ENCODE results near the gene SYNPO2L. TPM values are rescaled to one million over a fixed set of nuclear protein-coding genes. Genes with fewer than 3 reads are reported as not detected.
"Not testable (repeated sequence)": the region's sequence is repeated elsewhere in the genome, so short reads cannot be mapped to it uniquely, and the experiment has no call there.

Gene SYNPO2L
- total and polyA plus RNA-seq, 4 donors, result under 0.01 to 0.02 TPM; not detected in 2

DNA sequence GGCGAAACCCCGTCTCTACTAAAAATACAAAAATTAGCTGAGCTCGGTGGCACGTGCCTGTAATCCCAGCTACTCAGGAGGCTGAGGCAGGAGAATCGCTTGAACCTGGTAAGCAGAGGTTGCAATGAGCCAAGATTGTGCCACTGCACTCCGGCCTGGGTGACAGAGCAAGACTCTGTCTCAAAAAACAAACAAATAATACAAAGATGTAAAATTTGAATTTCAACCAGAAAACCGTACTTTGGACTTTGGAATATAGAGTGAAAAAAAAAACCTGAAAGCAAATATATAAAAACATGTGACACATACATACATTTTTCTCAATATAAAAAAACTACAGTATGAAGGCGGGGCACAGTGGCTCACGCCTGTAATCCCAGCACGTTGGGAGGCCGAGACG is 34.9 kb downstream of the SYNPO2L start:
- H3K27ac ChIP-seq (ENCODE audit: low read depth in 1 of 2, low read length in 2 of 2); H3K36me3 ChIP-seq (ENCODE audit: control insufficient read depth in 4 of 4, insufficient read depth in 3 of 4, low read depth in 1 of 4, low read length in 3 of 4); H3K4me3 ChIP-seq (ENCODE audit: low read depth in 1 of 3, low read length in 3 of 3); DNase-seq (ENCODE audit: low spot score); H3K9me3 ChIP-seq (ENCODE audit: control insufficient read depth in 4 of 4, low read length in 3 of 4); H3K27me3 ChIP-seq (ENCODE audit: control insufficient read depth in 4 of 4, insufficient read depth in 4 of 4, low read length in 3 of 4); H3K9ac ChIP-seq (ENCODE audit: low read depth in 1 of 2, low read length in 2 of 2): not testable (repeated sequence)
- peaks cover 0 to 10% (median 6%) of the 10 kb centered on the region in 4 donors for H3K4me1 ChIP-seq (ENCODE audit: control insufficient read depth in 4 of 4, insufficient read depth in 4 of 4, low read length in 3 of 4)
- TF ChIP-seq HNF4A (conservative IDR thresholded peaks at IDR 0.05), result peak in 1 of 2 donors; percentile 43
- WGBS, result 83% methylated on average over 12 of the region's 12 CpGs

DNA sequence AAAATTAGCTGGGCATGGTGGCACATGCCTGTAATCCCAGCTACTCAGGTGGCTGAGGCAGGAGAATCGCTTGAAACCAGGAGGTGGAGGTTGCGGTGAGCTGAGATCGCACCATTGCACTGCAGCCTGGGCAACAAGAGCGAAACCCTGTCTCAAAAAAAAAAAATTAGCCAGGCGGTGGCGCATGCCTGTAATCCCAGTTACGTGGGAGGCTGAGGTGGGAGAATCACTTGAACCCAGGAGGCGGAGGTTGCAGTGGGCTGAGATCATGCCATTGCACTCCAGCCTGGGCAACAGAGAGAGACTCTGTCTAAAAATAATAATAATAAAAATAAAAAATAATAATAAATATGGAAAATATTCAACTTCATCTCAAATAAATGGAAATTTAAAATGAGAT is 38.7 kb downstream of the SYNPO2L start:
- not testable (repeated sequence) for H3K4me3 ChIP-seq (ENCODE audit: low read depth in 1 of 3, low read length in 3 of 3); H3K9me3 ChIP-seq (ENCODE audit: control insufficient read depth in 4 of 4, low read length in 3 of 4); H3K9ac ChIP-seq (ENCODE audit: low read depth in 1 of 2, low read length in 2 of 2); H3K27ac ChIP-seq (ENCODE audit: low read depth in 1 of 2, low read length in 2 of 2); DNase-seq (ENCODE audit: low spot score); H3K36me3 ChIP-seq (ENCODE audit: control insufficient read depth in 4 of 4, insufficient read depth in 3 of 4, low read depth in 1 of 4, low read length in 3 of 4); H3K27me3 ChIP-seq (ENCODE audit: control insufficient read depth in 4 of 4, insufficient read depth in 4 of 4, low read length in 3 of 4); H3K4me1 ChIP-seq (ENCODE audit: control insufficient read depth in 4 of 4, insufficient read depth in 4 of 4, low read length in 3 of 4)
- 99% methylated on average over 8 of the region's 8 CpGs for WGBS

DNA sequence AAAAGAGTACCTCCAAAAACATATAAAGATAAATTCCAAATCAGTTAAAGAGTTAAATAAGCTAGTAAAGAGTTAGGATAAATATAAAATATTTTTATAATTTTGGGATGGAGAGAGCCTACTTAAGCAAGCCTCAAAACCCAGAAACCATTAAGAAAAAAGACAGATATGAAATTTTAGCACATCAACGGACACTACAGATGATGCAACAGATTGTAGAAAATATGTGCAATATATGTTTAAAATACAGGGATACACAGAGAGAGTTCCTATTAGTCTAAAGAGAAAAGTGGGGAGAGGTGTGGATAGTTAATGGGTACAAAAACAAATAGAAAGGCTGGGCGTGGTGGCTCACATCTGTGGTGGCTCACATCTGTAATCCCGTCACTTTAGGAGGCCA is 41.1 kb downstream of the SYNPO2L start:
- Histone ChIP-seq H3K9ac (ENCODE audit: low read depth in 1 of 2, low read length in 2 of 2) (no peak overlapping the region), H3K36me3 (ENCODE audit: control insufficient read depth in 4 of 4, insufficient read depth in 3 of 4, low read depth in 1 of 4, low read length in 3 of 4) (no peaks in the 10 kb centered on the region), H3K27ac (ENCODE audit: low read depth in 1 of 2, low read length in 2 of 2) (no peak overlapping the region), H3K9me3 (ENCODE audit: control insufficient read depth in 4 of 4, low read length in 3 of 4) (no peaks in the 10 kb centered on the region), H3K4me3 (ENCODE audit: low read depth in 1 of 3, low read length in 3 of 3) (no peak overlapping the region), H3K27me3 (ENCODE audit: control insufficient read depth in 4 of 4, insufficient read depth in 4 of 4, low read length in 3 of 4) (no peaks in the 10 kb centered on the region), H3K4me1 (ENCODE audit: control insufficient read depth in 4 of 4, insufficient read depth in 4 of 4, low read length in 3 of 4) (no peaks in the 10 kb centered on the region)
- DNase-seq (ENCODE audit: low spot score), result no peak
- 96% methylated on average over 3 of the region's 3 CpGs for WGBS
- TF ChIP-seq RAD21 (IDR thresholded peaks at IDR 0.05) (no peak), YY1 (IDR thresholded peaks at IDR 0.05) (no peak), JUND (IDR thresholded peaks at IDR 0.05) (no peak), EGR1 (IDR thresholded peaks at IDR 0.05; ENCODE audit: low read depth in 2 of 2) (no peak), GABPA (IDR thresholded peaks at IDR 0.05 in 1 of 2, conservative IDR thresholded peaks at IDR 0.05 in 1 of 2) (no peak)
- TF ChIP-seq, protein P1, sequence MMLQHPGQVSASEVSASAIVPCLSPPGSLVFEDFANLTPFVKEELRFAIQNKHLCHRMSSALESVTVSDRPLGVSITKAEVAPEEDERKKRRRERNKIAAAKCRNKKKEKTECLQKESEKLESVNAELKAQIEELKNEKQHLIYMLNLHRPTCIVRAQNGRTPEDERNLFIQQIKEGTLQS (IDR thresholded peaks at IDR 0.05), result no peak

DNA sequence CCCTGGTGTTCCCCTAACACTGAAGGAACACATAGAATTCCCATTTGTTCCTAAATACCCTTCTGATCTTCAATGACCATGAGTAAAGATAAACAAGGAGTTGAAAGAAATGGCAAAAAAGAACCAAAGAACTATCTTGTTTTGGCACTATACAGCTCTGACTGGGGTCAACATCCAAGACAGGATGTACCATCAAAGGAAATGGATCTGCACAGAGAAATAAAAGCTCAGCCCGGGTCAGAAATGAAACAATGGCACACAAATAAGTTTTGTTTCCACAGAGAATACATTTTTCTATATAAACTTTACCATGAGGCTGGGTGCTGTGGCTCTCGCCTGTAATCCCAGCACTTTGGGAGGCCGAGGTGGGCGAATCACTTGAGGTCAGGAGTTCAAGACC is 46.7 kb downstream of the SYNPO2L start:
- WGBS, result 93% methylated on average over 4 of the region's 4 CpGs
- Histone ChIP-seq H3K27ac (ENCODE audit: low read depth in 1 of 2, low read length in 2 of 2) (no peak overlapping the region), H3K36me3 (ENCODE audit: control insufficient read depth in 4 of 4, insufficient read depth in 3 of 4, low read depth in 1 of 4, low read length in 3 of 4) (no peaks in the 10 kb centered on the region), H3K4me3 (ENCODE audit: low read depth in 1 of 3, low read length in 3 of 3) (no peak overlapping the region), H3K9me3 (ENCODE audit: control insufficient read depth in 4 of 4, low read length in 3 of 4) (no peaks in the 10 kb centered on the region), H3K4me1 (ENCODE audit: control insufficient read depth in 4 of 4, insufficient read depth in 4 of 4, low read length in 3 of 4) (no peaks in the 10 kb centered on the region), H3K27me3 (ENCODE audit: control insufficient read depth in 4 of 4, insufficient read depth in 4 of 4, low read length in 3 of 4) (no peaks in the 10 kb centered on the region), H3K9ac (ENCODE audit: low read depth in 1 of 2, low read length in 2 of 2) (no peak overlapping the region)
- no peak for DNase-seq (ENCODE audit: low spot score)
- TF ChIP-seq, protein P1 (IDR thresholded peaks at IDR 0.05), result no peak

DNA sequence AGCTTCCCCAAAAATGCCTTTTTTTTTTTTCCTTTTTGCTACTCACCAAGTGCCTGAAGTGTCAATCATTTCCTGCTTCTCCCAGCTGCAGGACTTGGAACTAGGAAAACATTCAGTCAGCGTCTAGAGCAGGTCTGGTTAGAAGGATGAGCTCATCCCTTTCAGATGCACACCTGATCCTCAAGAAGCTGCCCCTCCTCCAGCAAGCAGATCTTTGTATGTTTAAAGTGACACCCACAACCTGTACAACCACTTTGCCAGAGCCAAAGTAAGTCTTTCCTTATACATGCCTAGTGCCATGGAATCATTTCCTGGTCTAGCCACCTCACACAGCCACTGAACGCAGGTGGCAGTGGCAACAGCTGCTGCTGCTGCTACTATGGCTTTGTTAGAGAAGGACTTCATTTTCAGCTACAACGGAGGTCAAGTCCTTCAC is 54.3 kb downstream of the SYNPO2L start:
- no peak for TF ChIP-seq TAF1 (conservative IDR thresholded peaks at IDR 0.05)
- TF ChIP-seq, protein P2, sequence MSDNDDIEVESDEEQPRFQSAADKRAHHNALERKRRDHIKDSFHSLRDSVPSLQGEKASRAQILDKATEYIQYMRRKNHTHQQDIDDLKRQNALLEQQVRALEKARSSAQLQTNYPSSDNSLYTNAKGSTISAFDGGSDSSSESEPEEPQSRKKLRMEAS (IDR thresholded peaks at IDR 0.05), result no peak
- TF ChIP-seq, protein P1 (IDR thresholded peaks at IDR 0.05), result no peak
- Histone ChIP-seq H3K4me3 (ENCODE audit: low read depth in 1 of 3, low read length in 3 of 3) (no peak overlapping the region), H3K4me1 (ENCODE audit: control insufficient read depth in 4 of 4, insufficient read depth in 4 of 4, low read length in 3 of 4) (no peaks in the 10 kb centered on the region), H3K9ac (ENCODE audit: low read depth in 1 of 2, low read length in 2 of 2) (no peak overlapping the region), H3K9me3 (ENCODE audit: control insufficient read depth in 4 of 4, low read length in 3 of 4) (no peaks in the 10 kb centered on the region), H3K27me3 (ENCODE audit: control insufficient read depth in 4 of 4, insufficient read depth in 4 of 4, low read length in 3 of 4) (no peaks in the 10 kb centered on the region), H3K36me3 (ENCODE audit: control insufficient read depth in 4 of 4, insufficient read depth in 3 of 4, low read depth in 1 of 4, low read length in 3 of 4) (no peaks in the 10 kb centered on the region), H3K27ac (ENCODE audit: low read depth in 1 of 2, low read length in 2 of 2) (no peak overlapping the region)
- DNase-seq (ENCODE audit: low spot score), result no peak
- 80% methylated on average over 3 of the region's 3 CpGs for WGBS

Data from liver (tissue), 9 donors.